T47D (cell line): ENCODE results near the gene DARS1.
A peak's percentile ranks its signal among the peaks of the same experiment; 100 is the strongest.
"Not testable (repeated sequence)": the region's sequence is repeated elsewhere in the genome, so short reads cannot be mapped to it uniquely, and the experiment has no call there.

ENCODE experiments used
- DNase-seq, 2 experiments: peaks; one replicate each; pipeline versions ENCODE4 v3.0.0 to v3.0.0-alpha.2; 2011 to 2012; ENCODE audit warnings: low read depth in 1 of 2, low spot score in 1 of 2
- JUND ChIP-seq: IDR thresholded peaks from 2 replicates; pipeline ENCODE4 v1.6.1; 2012; ENCODE audit warnings: low read depth
- in situ Hi-C: cut with HindIII; loops from 2 replicates; pipeline ENCODE4 v1.10.0; 2016; ENCODE audit warnings: low sequenced_read_pairs, low pct_unique_long_range_greater_than_20kb

Gene DARS1

DNA sequence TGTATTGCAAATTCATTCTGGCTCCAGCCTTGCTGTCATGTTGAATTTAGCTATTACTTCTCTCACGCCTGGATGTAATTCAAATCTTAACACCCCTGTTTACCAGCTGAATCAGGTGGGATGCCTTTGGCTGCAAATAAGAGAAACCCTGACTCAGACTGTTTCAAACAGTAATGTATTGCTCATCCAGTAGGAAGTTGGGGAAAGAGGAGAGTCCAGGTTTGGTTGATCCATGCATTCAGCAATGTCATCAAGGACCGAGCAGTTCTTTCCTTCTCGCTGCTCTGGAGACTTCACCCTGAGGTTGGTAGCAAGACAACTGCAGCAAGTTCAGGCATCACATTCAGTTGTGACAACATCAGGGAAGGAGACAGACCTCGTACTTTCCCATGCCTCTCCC, 6.4 kb upstream of the DARS1 start:
- no peak for TF ChIP-seq JUND
- no peak for DNase-seq
- in situ Hi-C loops, result no loop called here

DNA sequence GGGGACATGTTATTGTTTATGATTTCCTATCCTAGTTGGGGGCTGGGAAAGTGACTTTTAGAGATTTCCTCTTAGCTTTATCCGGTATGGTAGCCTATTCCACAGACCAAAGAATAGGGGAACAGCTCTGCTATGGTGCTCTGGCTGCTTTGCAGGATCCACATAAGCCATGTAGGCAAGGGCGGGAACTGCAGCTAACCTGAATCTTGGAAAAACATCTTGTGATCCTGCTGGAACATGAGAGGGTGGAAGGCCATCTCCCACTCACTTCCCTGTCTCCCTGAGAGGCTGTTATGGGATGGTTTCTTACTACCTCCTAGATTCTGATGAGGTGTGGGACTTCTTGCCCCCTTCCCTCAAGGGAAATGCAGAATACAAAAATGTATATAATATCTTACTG, 2.0 kb upstream of the DARS1 start:
- in situ Hi-C loops, result no loop called here

DNA sequence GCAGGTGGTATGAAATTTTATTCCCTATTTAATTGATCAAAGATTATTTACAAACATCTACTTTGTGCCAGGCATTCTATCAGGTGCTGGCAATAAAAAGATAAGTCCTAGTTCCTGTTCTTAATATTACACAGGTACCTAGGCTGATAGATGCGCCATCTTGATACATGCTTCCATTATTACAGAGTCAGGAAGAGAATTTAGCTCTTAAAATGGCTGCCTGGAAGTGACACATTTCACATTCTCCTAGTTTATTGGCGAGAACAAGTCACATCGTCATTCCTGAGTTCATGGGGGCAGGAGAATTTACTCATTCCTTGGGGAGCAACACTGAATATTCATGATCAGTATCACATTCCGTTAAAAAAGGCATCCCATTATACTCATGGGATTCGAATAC, 1.1 kb upstream of the DARS1 start:
- no peak for TF ChIP-seq JUND
- no peak for DNase-seq
- in situ Hi-C loops, result no loop called here

More for the DNA sequence above, 2.0 kb upstream of the DARS1 start:
- no peak for DNase-seq
- no peak for TF ChIP-seq JUND

DNA sequence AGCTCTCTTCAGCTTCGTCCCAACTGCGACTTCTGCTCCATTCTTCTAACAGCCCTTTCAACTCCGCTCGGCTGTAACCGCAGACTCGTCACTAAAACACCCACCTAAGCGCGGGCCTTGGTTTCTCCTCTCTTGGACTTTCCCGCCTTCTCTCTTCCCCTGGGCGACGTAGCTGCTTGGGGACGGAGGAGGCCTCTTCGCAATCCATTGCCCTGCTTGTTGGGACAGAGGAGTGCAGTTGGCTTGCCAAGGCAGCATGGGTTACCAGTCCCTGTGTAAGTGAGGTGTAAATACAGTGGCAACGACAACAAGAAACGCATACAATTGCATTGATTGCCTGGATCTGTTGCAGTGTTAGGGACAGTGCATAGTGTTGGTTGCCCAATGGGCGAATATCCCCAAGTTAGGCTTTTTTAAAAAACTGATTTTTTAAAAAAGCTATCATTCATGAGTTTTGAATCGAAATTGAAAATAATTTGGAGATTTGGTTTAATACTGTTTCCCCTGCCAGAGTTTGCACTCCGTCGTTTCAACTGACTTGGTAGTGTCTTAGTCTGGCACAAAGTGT, 484 bp upstream of the DARS1 start:
- DNase-seq, result peak in 1 of 2 experiments; percentile 11
- no peak for TF ChIP-seq JUND

DNA sequence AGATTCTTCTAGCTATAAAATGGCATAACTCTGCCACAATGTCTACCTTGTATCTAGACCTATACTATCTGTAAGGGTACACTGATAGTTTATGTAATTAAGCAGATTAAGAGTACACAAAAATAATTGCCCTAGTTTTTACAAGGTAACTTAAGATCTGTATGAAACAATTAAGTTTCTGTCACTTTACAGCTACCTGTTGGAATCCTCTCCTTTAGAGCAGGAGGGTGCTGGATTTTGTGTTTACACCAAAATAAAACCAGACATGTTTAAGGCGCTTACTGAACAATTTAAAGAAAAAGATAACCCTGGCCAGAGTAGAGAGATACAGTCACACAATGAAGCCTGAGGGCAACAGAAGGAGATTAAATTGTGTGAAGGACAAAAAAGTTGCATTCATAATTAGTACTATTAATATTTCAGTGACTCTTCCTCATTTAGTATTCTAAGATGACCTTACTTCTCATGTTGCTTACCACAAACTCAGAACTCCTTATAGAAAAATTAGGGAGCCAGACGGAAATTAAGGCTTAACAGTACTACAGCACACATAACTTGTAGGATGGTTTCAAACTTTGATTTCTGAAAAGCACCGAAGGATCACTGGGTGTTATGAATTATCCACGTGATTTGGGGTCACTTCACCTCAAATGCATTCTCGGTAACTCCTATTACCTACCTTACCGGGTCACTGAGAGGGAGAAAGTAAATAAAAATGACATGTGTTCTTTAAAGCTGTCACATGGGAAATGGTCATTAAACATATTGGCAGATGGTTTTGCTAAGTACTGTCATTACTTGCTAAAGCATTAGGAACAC, 1.0 kb downstream of the DARS1 start:
- no peak for DNase-seq
- TF ChIP-seq JUND, result no peak
- in situ Hi-C loops, result no loop called here

More for the DNA sequence above, 484 bp upstream of the DARS1 start:
- in situ Hi-C loops, result no loop called here

DNA sequence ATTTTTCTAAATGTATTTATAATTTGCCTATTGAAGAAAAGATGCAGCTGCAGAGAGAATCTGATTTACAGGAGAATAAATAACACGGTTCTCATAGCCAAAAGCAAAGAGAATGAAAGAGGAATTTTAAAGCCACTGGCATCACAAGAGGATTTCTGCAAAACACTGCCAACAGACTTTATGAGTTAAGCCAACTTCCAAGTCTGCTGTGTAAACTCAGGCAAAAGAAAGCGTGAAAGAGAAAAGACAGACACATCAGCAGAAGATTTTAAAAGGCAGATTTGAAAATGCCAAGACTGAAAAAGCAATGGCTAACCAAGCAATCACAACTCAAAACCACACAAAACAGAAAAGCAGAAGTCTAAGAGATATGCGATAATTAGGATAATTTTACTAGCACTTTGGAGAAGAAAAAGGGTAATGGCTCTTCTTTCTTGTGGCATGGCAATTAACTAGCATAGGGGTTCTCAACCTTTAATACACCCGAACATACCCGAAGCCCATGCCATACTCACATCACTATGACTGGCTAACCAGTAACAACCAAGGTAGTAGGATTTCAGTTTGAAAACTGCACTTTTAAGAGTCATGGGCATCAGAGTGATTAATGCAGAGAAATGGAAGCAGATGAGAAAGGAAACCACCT, 4.9 kb downstream of the DARS1 start:
- TF ChIP-seq JUND, result no peak
- no peak for DNase-seq
- in situ Hi-C loops, result no loop called here

DNA sequence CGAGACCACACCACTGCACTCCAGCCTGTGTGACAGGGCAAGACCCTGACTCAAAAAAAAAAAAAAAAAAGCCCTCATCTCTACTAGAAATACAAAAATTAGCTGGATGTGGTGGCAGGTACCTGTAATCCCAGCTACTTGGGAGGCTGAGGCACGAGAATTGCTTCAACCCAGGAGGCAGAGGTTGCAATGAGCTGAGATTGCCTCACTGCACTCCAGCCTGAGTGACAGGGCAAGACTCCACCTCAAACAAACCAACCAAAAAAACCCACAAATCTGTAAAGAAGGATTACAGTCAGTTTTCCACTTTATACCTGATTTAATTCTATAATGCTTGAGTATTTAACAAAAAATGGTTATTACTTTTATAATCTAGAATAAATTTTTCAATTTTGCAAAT, 9.7 kb downstream of the DARS1 start:
- no peak for DNase-seq
- no peak for TF ChIP-seq JUND
- in situ Hi-C loops, result no loop called here

DNA sequence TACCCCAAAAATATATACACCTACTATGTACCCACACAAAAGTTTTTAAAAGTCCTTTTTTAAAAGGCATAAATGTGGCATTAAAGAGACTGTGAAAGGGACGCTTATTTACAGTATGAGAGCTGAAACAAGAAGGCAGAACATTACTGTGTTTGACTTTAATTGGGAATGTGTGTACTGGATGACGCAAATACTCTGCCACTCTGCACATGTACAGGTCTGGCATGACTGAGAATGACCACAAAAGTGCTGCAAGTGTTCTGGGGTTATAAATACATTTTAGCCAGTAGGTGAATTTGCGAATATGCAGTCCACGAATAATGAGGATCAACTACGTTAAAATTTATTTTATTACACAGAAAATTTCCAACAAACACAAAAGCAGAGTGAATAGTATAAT, 11.4 kb downstream of the DARS1 start:
- in situ Hi-C loops, result no loop called here
- no peak for TF ChIP-seq JUND

DNA sequence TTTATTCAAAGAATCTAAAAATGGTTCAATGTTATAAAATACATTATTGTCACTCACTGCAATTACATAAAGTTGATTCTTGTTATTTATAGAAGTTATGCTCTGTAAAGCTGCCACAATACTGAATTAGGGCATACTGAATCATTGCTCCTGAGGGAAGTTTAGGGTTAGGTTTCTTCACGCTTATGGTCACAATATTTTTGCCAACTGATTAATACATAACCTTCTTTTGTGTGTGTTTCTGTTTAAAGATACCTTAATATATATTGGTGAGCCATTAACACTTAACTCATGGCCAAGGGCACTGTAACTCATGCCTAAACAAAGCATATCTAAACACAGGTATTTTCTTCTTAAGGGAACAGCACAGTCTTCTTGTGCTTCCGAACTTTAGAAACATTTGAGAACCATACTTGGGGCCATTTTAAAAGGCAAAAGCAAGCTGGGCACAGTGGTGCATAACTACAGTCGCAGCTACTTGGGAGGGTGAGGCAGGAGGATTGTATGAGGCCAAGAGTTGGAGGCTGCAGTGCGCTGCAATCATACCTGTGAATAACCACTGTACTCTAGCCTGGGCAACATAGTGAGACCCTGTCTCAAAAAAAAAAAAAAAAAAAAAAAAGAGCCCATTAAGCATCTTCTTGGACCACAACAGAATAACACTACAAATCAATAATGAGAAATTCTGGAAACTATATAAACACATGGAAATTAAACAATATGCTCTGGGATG, 15.6 kb downstream of the DARS1 start:
- DNase-seq, result no peak
- no peak for TF ChIP-seq JUND
- in situ Hi-C loops, result no loop called here

More for the DNA sequence above, 11.4 kb downstream of the DARS1 start:
- no peak for DNase-seq

DNA sequence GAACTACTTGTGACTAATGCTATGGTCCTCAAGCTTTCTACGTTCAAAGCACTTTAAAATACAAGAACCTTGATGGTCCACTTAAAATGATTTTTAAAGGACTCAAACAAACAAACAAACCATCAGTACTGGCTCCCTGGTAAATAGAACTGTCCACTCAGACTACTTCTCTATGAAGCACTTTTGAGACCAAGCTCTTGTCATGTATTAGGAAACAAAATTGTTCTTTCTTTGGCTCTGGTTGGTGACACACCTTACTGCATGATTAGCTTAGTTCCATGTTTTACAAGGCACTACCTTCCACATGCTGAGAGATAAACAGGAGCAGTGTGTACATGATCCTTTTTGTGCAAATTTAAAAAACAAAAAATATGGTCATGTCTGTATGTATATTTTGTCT, 19.7 kb downstream of the DARS1 start:
- no peak for TF ChIP-seq JUND
- no peak for DNase-seq
- in situ Hi-C loops, result no loop called here

DNA sequence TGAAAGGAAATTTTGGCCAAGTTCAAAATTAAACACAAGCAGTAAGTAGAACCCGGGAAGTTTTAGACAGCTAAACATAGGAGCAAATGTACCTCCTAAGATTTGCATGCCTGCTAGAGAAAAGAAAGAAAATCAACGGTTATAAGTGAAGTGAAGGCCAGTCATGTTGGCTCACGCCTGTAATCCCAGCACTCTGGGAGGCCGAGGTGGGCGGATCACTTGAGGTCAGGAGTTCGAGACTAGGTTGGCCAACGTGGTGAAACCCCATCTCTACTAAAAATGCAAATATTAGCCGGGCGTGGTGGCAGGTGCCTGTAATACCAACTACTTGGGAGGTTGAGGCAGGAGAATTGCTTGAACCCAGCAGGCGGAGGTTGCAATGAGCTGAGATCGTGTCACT, 21.0 kb downstream of the DARS1 start:
- DNase-seq, in situ Hi-C loops: not testable (repeated sequence)

DNA sequence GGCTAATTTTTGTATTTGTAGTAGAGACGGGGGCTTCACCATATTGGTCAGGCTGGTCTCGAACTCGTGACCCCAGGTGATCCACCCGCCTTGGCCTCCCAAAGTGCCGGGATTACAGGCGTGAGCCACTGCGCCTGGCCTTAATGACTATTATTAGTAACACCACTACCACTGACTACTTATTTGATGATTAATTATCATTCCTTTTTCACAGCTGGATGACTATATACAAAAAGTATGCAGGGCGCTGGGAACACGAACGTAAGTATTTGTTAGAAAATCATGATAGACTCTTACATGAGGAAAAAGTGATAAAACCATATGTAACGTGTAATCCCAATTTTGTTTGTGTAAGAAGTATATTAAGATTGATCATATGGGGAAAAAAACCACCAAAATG, 21.6 kb downstream of the DARS1 start:
- in situ Hi-C loops, result no loop called here
- no peak for DNase-seq

More for the DNA sequence above, 21.6 kb downstream of the DARS1 start:
- TF ChIP-seq JUND, result no peak
